ENCODE data around the gene PSMG4. TPM values are rescaled to one million over a fixed set of nuclear protein-coding genes. Genes with fewer than 3 reads are reported as not detected.
A peak's percentile ranks its signal among the peaks of the same experiment; 100 is the strongest.

Gene PSMG4
- total and polyA plus RNA-seq, 2 of the 8 experiments (the other 6 are each of a cell fraction or from before 2014, with no cell fraction given) = 40.6 to 113 TPM

- H3K9me3 ChIP-seq (ENCODE audit: insufficient read depth in 2 of 2, low read depth in 1 of 2, low read length in 1 of 2) = no peaks in the 10 kb centered on the region
- no peak overlapping the region for H4K91ac ChIP-seq (replicated peaks; ENCODE audit: insufficient read length, low read length)
- no peak overlapping the region for H3K23ac ChIP-seq (ENCODE audit: insufficient read length)
- H4K5ac ChIP-seq (ENCODE audit: insufficient read length, low read depth, low read length) = no peak overlapping the region
- H3K27me3 ChIP-seq (replicated peaks in 1 of 4; ENCODE audit: control insufficient read depth in 3 of 4, extremely low read depth in 1 of 4, insufficient read depth in 3 of 4, low read length in 3 of 4) = no peaks in the 10 kb centered on the region
- H3K4me1 ChIP-seq (replicated peaks in 1 of 4; ENCODE audit: control insufficient read depth in 3 of 4, insufficient read depth in 4 of 4, low read length in 3 of 4) = no peaks in the 10 kb centered on the region
- H3K56ac ChIP-seq (replicated peaks; ENCODE audit: insufficient read length, low read depth, low read length) = no peak overlapping the region
- WGBS, 2 experiments (ENCODE audit: extremely low coverage in 1 of 2, insufficient coverage in 1 of 2, insufficient read length in 1 of 2, insufficient replicate concordance in 2 of 2, low coverage in 1 of 2, low lambda C conversion rate in 2 of 2, missing lambda C conversion rate in 1 of 2) = 90% methylated on average over 29 of the region's 29 CpGs; no CpG with 5 or more reads in 1 of the 2 experiments
- no peaks in the 10 kb centered on the region for H3K23me2 ChIP-seq (ENCODE audit: low read depth, low read length)
- no peak overlapping the region for H2BK120ac ChIP-seq (replicated peaks; ENCODE audit: low read depth, low read length)
- H2AK5ac ChIP-seq (ENCODE audit: low read depth, low read length) = no peak overlapping the region
- POLR2A ChIA-PET (ENCODE audit: partially characterized antibody) = no interaction called here
- TF ChIP-seq MAX (IDR thresholded peaks at IDR 0.05) = 0 out of 2 replicates have a peak, but pooled peaks have one; percentile 11
- TF ChIP-seq CTCF (IDR thresholded peaks at IDR 0.05; ENCODE audit: control extremely low read depth in 1 of 3, insufficient read depth in 1 of 3, low read depth in 1 of 3, low read length in 3 of 3) = peak; percentile 43 to 64 (median 60); a peak in 3 of 4 replicates
- TF ChIP-seq RAD21 (IDR thresholded peaks at IDR 0.05 in 1 of 2, conservative IDR thresholded peaks at IDR 0.05 in 1 of 2; ENCODE audit: low read depth in 2 of 2, low read length in 2 of 2) = peak; percentile 66 to 74
- no peak for TF ChIP-seq CHD1 (IDR thresholded peaks at IDR 0.05; ENCODE audit: low read depth, low read length)
- no peak overlapping the region for H4K8ac ChIP-seq (ENCODE audit: extremely low read depth, insufficient read depth, low read length)
- H2AFZ ChIP-seq (ENCODE audit: low read length) = no peak overlapping the region
- H2BK15ac ChIP-seq (ENCODE audit: low read length) = no peak overlapping the region
- no peaks in the 10 kb centered on the region for H4K20me1 ChIP-seq (replicated peaks in 1 of 2; ENCODE audit: control insufficient read depth in 1 of 2, insufficient read depth in 2 of 2, low read length in 2 of 2)
- CTCF ChIA-PET (ENCODE audit: partially characterized antibody) = interaction anchor here (0.7 to 6.0 kb wide), 29 partner anchors 10 to 450 kb away, joined by 3 to 35 read pairs (median 4); no protein-coding TSS in a partner anchor
- no peak overlapping the region for H2BK12ac ChIP-seq (ENCODE audit: low read depth, low read length)
- H3K4ac ChIP-seq (replicated peaks; ENCODE audit: insufficient read length, low read depth, low read length) = no peak overlapping the region
- no peaks in the 10 kb centered on the region; a peak in 2 of 8 replicates for H3K36me3 ChIP-seq (ENCODE audit: control insufficient read depth in 2 of 4, insufficient read depth in 4 of 4, low read length in 3 of 4)
- FAIRE-seq (no peak), DNase-seq (ENCODE audit: low read depth in 1 of 2, low spot score in 2 of 2) (no peak)
- H3K79me2 ChIP-seq (ENCODE audit: control insufficient read depth in 1 of 2, insufficient read depth in 2 of 2, low read length in 2 of 2) = no peaks in the 10 kb centered on the region
- no peak overlapping the region for H3K14ac ChIP-seq (ENCODE audit: insufficient read length)
- no peaks in the 10 kb centered on the region for H3K79me1 ChIP-seq (ENCODE audit: low read depth, low read length)
- no peak overlapping the region for H3K4me3 ChIP-seq (ENCODE audit: extremely low read depth in 1 of 4, insufficient read depth in 2 of 4, low read depth in 3 of 4, low read length in 4 of 4)
- no peak overlapping the region for H3K9ac ChIP-seq (replicated peaks in 1 of 4; ENCODE audit: extremely low read depth in 1 of 4, low read depth in 3 of 4, low read length in 3 of 4)
- peak overlapping the region; percentile 6 for H2BK5ac ChIP-seq (ENCODE audit: low read depth, low read length)
- H3K18ac ChIP-seq (ENCODE audit: extremely low read depth, low read length) = no peak overlapping the region; the same call in 1 of the 2 replicates
- H3K27ac ChIP-seq (ENCODE audit: low read depth, low read length) = no peak overlapping the region
- no peak overlapping the region for H2BK20ac ChIP-seq (ENCODE audit: low read length)
- no peak overlapping the region for H3K4me2 ChIP-seq (ENCODE audit: insufficient read depth in 1 of 2, low read depth in 2 of 2, low read length in 2 of 2)
These were observed 36.4 kb downstream of the PSMG4 start for GRCh38 chr6:3294921-3295871.

All from H1 (cell line).